Left lung (tissue), 10 donors: ENCODE data around the gene CABLES1. TPM values are rescaled to one million over a fixed set of nuclear protein-coding genes. Genes with fewer than 3 reads are reported as not detected.

Experiments used
- ATAC-seq: fragments of 200-7000 bp; cut with Tn5 transposase; one replicate; pipeline ENCODE4 v1.9.1; 2020; ENCODE audit warnings: moderate library complexity
- DNase-seq, 4 donors: peaks; one replicate each; pipeline ENCODE4 v3.0.0-alpha.2; 2013 to 2020
- H3K27ac ChIP-seq, 2 donors: fragments of 200-600 bp; sonication (generic) in 1 of 2; one replicate each; pipeline versions ENCODE4 v1.5.0 to v1.8.0; 2020 to 2021
- H3K27me3 ChIP-seq, 2 donors: fragments of 200-600 bp; sonication (generic) in 1 of 2; one replicate each; pipeline versions ENCODE4 v1.5.0 to v1.8.0; 2020 to 2021
- H3K36me3 ChIP-seq, 2 donors: fragments of 200-600 bp; sonication (generic) in 1 of 2; one replicate each; pipeline versions ENCODE4 v1.5.0 to v1.8.0; 2020 to 2021
- H3K4me1 ChIP-seq, 2 donors: fragments of 200-600 bp; one replicate each; pipeline ENCODE4 v1.8.0; 2021
- H3K4me3 ChIP-seq, 2 donors: fragments of 200-600 bp; sonication (generic) in 1 of 2; one replicate each; pipeline versions ENCODE4 v1.5.0 to v1.8.0; 2020 to 2021; ENCODE audit warnings: mild to moderate bottlenecking in 1 of 2
- H3K9me3 ChIP-seq, 2 donors: fragments of 200-600 bp; sonication (generic) in 1 of 2; one replicate each; pipeline versions ENCODE4 v1.5.0 to v1.8.0; 2020 to 2021
- CTCF ChIP-seq, 2 donors: fragments of 200-600 bp; sonication (generic) in 1 of 2; IDR thresholded peaks; one replicate each; pipeline versions ENCODE4 v1.5.0 to v1.8.0; 2021; ENCODE audit warnings: antibody characterized with exemption in 2 of 2
- intact Hi-C, 2 donors: fragments of 100-400 bp; cut with DNase I; formaldehyde crosslinking; loops; one replicate each; pipeline versions ENCODE4 v1.11.2 to v1.14.2; 2022
- polyA plus RNA-seq, 6 donors: library from polyadenylated mRNA; unstranded; fragments of 120-200 nt; gene quantifications; one replicate each; pipeline ENCODE4 v1.2.1, GENCODE V29; 2013; ENCODE audit not compliant: insufficient read length in 6 of 6
- total RNA-seq, 2 donors: library from RNA; stranded (reverse); fragmentation: NEBNext Ultra II Directional; extraction: Animal tissue kit (Norgen Biotek cat#: 25700); gene quantifications; one replicate each; pipeline ENCODE4 v1.2.1, GENCODE V29; 2021
- donor health status: DM: no; HTN: yes; CAD: no.
- donor health status: DM: no; HTN: no; CAD: no.

CABLES1 gene
- total and polyA plus RNA-seq, 8 donors, result 21.9 to 84.5 (median 71.6) TPM

- no peak for TF ChIP-seq CTCF (IDR thresholded peaks at IDR 0.05)
- H3K4me1 ChIP-seq, result peaks cover 0 to 3% of the 10 kb centered on the region in 2 donors
- H3K36me3 ChIP-seq, result no peaks in the 10 kb centered on the region
- peaks cover 0 to 6% of the 10 kb centered on the region in 2 donors for H3K9me3 ChIP-seq
- peak; percentile 90 for ATAC-seq
- peak in 2 of 4 donors; percentile 45 to 53 for DNase-seq
- H3K4me3 ChIP-seq, result no peak overlapping the region
- no peaks in the 10 kb centered on the region for H3K27me3 ChIP-seq
- H3K27ac ChIP-seq, result no peak overlapping the region
- intact Hi-C loops, result no loop called here
Measured at GRCh38 chr18:23276451-23276850, 141.2 kb downstream of the CABLES1 start.

GRCh38 chr18:23277399-23277798, 142.1 kb downstream of the CABLES1 start:
- Histone ChIP-seq H3K36me3 (no peaks in the 10 kb centered on the region), H3K27me3 (no peaks in the 10 kb centered on the region), H3K27ac (no peak overlapping the region), H3K9me3 (peaks cover 0 to 6% of the 10 kb centered on the region in 2 donors), H3K4me3 (no peak overlapping the region), H3K4me1 (peaks cover 0 to 3% of the 10 kb centered on the region in 2 donors)
- ATAC-seq (no peak), DNase-seq (no peak)
- TF ChIP-seq CTCF (IDR thresholded peaks at IDR 0.05), result no peak
- intact Hi-C loops, result no loop called here

GRCh38 chr18:23279931-23280330, 144.6 kb downstream of the CABLES1 start:
- Histone ChIP-seq H3K4me1 (peaks cover 0 to 3% of the 10 kb centered on the region in 2 donors), H3K36me3 (no peaks in the 10 kb centered on the region), H3K9me3 (peaks cover 0 to 6% of the 10 kb centered on the region in 2 donors), H3K27ac (no peak overlapping the region), H3K4me3 (no peak overlapping the region), H3K27me3 (no peaks in the 10 kb centered on the region)
- TF ChIP-seq CTCF (IDR thresholded peaks at IDR 0.05), result no peak
- DNase-seq (no peak), ATAC-seq (no peak)
- intact Hi-C loops, result no loop called here

- intact Hi-C loops, result no loop called here
- ATAC-seq (peak; percentile 33), DNase-seq (no peak)
- Histone ChIP-seq H3K27me3 (no peaks in the 10 kb centered on the region), H3K27ac (no peak overlapping the region), H3K4me1 (peaks cover 0 to 3% of the 10 kb centered on the region in 2 donors), H3K36me3 (no peaks in the 10 kb centered on the region), H3K9me3 (peaks cover 0 to 6% of the 10 kb centered on the region in 2 donors), H3K4me3 (no peak overlapping the region)
- no peak for TF ChIP-seq CTCF (IDR thresholded peaks at IDR 0.05)
Measured at GRCh38 chr18:23280844-23281243, 145.6 kb downstream of the CABLES1 start.

- no peak overlapping the region for H3K27ac ChIP-seq
- no peak for TF ChIP-seq CTCF (IDR thresholded peaks at IDR 0.05)
- H3K4me3 ChIP-seq, result no peak overlapping the region
- H3K9me3 ChIP-seq, result peaks cover 0 to 6% of the 10 kb centered on the region in 2 donors
- peaks cover 0 to 3% of the 10 kb centered on the region in 2 donors for H3K4me1 ChIP-seq
- DNase-seq, result no peak
- intact Hi-C loops, result no loop called here
- peak; percentile 53 for ATAC-seq
- H3K36me3 ChIP-seq, result no peaks in the 10 kb centered on the region
- H3K27me3 ChIP-seq, result no peaks in the 10 kb centered on the region
Measured at GRCh38 chr18:23281626-23282436, 146.5 kb downstream of the CABLES1 start.
